ENCODE measurements around the gene BYSL.

Gene BYSL

GRCh38 chr6:41947581-41948220, 26.4 kb downstream of the BYSL start:
- H3K4me1 ChIP-seq (ENCODE audit: control insufficient read depth, insufficient read depth, low read length): peaks cover under 1% of the 10 kb centered on the region
- no peak overlapping the region for H3K4me3 ChIP-seq (ENCODE audit: low read length)
- H3K27me3 ChIP-seq (ENCODE audit: control insufficient read depth, insufficient read depth, low read length): no peaks in the 10 kb centered on the region
- H3K9ac ChIP-seq (ENCODE audit: low read depth, low read length): no peak overlapping the region
- no peaks in the 10 kb centered on the region for H3K9me3 ChIP-seq (replicated peaks; ENCODE audit: low read length)
- H3K4me2 ChIP-seq (ENCODE audit: low read length): no peak overlapping the region
- no peaks in the 10 kb centered on the region for H3K36me3 ChIP-seq (ENCODE audit: insufficient read depth, low read length)

GRCh38 chr6:41954668-41955067, 33.4 kb downstream of the BYSL start:
- Histone ChIP-seq H3K36me3 (ENCODE audit: insufficient read depth, low read length) (no peaks in the 10 kb centered on the region), H3K9me3 (replicated peaks; ENCODE audit: low read length) (no peaks in the 10 kb centered on the region), H3K9ac (ENCODE audit: low read depth, low read length) (no peak overlapping the region), H3K27me3 (ENCODE audit: control insufficient read depth, insufficient read depth, low read length) (no peaks in the 10 kb centered on the region), H3K4me1 (ENCODE audit: control insufficient read depth, insufficient read depth, low read length) (no peaks in the 10 kb centered on the region), H3K4me3 (ENCODE audit: low read length) (no peak overlapping the region), H3K4me2 (ENCODE audit: low read length) (no peak overlapping the region)

- H3K9ac ChIP-seq (ENCODE audit: low read depth, low read length): no peak overlapping the region
- no peak overlapping the region for H3K4me2 ChIP-seq (ENCODE audit: low read length)
- H3K27me3 ChIP-seq (ENCODE audit: control insufficient read depth, insufficient read depth, low read length): no peaks in the 10 kb centered on the region
- no peaks in the 10 kb centered on the region for H3K9me3 ChIP-seq (replicated peaks; ENCODE audit: low read length)
- H3K36me3 ChIP-seq (ENCODE audit: insufficient read depth, low read length): no peaks in the 10 kb centered on the region
- H3K4me1 ChIP-seq (ENCODE audit: control insufficient read depth, insufficient read depth, low read length): no peaks in the 10 kb centered on the region
- no peak overlapping the region for H3K4me3 ChIP-seq (ENCODE audit: low read length)
Observed at GRCh38 chr6:41955412-41955811, 34.1 kb downstream of the BYSL start.

- Histone ChIP-seq H3K9me3 (replicated peaks; ENCODE audit: low read length) (no peaks in the 10 kb centered on the region), H3K27me3 (ENCODE audit: control insufficient read depth, insufficient read depth, low read length) (no peaks in the 10 kb centered on the region), H3K9ac (ENCODE audit: low read depth, low read length) (no peak overlapping the region), H3K4me3 (ENCODE audit: low read length) (no peak overlapping the region), H3K36me3 (ENCODE audit: insufficient read depth, low read length) (no peaks in the 10 kb centered on the region), H3K4me1 (ENCODE audit: control insufficient read depth, insufficient read depth, low read length) (peaks cover 5% of the 10 kb centered on the region), H3K4me2 (ENCODE audit: low read length) (no peak overlapping the region)
Observed at GRCh38 chr6:41957117-41957516, 35.8 kb downstream of the BYSL start.

GRCh38 chr6:41958022-41958856, 36.9 kb downstream of the BYSL start:
- Histone ChIP-seq H3K4me3 (ENCODE audit: low read length) (no peak overlapping the region), H3K9ac (ENCODE audit: low read depth, low read length) (no peak overlapping the region), H3K36me3 (ENCODE audit: insufficient read depth, low read length) (no peaks in the 10 kb centered on the region), H3K27me3 (ENCODE audit: control insufficient read depth, insufficient read depth, low read length) (no peaks in the 10 kb centered on the region), H3K9me3 (replicated peaks; ENCODE audit: low read length) (no peaks in the 10 kb centered on the region), H3K4me2 (ENCODE audit: low read length) (no peak overlapping the region), H3K4me1 (ENCODE audit: control insufficient read depth, insufficient read depth, low read length) (peaks cover 5% of the 10 kb centered on the region)

GRCh38 chr6:41960028-41960427, 38.7 kb downstream of the BYSL start:
- H3K9ac ChIP-seq (ENCODE audit: low read depth, low read length): no peak overlapping the region
- H3K27me3 ChIP-seq (ENCODE audit: control insufficient read depth, insufficient read depth, low read length): no peaks in the 10 kb centered on the region
- H3K4me2 ChIP-seq (ENCODE audit: low read length): no peak overlapping the region
- no peaks in the 10 kb centered on the region for H3K36me3 ChIP-seq (ENCODE audit: insufficient read depth, low read length)
- no peaks in the 10 kb centered on the region for H3K9me3 ChIP-seq (replicated peaks; ENCODE audit: low read length)
- H3K4me1 ChIP-seq (ENCODE audit: control insufficient read depth, insufficient read depth, low read length): peaks cover 5% of the 10 kb centered on the region
- no peak overlapping the region for H3K4me3 ChIP-seq (ENCODE audit: low read length)

- Histone ChIP-seq H3K27me3 (ENCODE audit: control insufficient read depth, insufficient read depth, low read length) (no peaks in the 10 kb centered on the region), H3K4me2 (ENCODE audit: low read length) (no peak overlapping the region), H3K9ac (ENCODE audit: low read depth, low read length) (no peak overlapping the region), H3K4me3 (ENCODE audit: low read length) (no peak overlapping the region), H3K4me1 (ENCODE audit: control insufficient read depth, insufficient read depth, low read length) (peaks cover 23% of the 10 kb centered on the region), H3K9me3 (replicated peaks; ENCODE audit: low read length) (no peaks in the 10 kb centered on the region), H3K36me3 (ENCODE audit: insufficient read depth, low read length) (no peaks in the 10 kb centered on the region)
Observed at GRCh38 chr6:41963371-41963770, 42.1 kb downstream of the BYSL start.

- Histone ChIP-seq H3K9me3 (replicated peaks; ENCODE audit: low read length) (no peaks in the 10 kb centered on the region), H3K27me3 (ENCODE audit: control insufficient read depth, insufficient read depth, low read length) (no peaks in the 10 kb centered on the region), H3K36me3 (ENCODE audit: insufficient read depth, low read length) (no peaks in the 10 kb centered on the region), H3K4me3 (ENCODE audit: low read length) (no peak overlapping the region), H3K9ac (ENCODE audit: low read depth, low read length) (no peak overlapping the region), H3K4me2 (ENCODE audit: low read length) (no peak overlapping the region), H3K4me1 (ENCODE audit: control insufficient read depth, insufficient read depth, low read length) (peaks cover 23% of the 10 kb centered on the region)
Observed at GRCh38 chr6:41964201-41964887, 43.0 kb downstream of the BYSL start.

GRCh38 chr6:41965429-41966213, 44.3 kb downstream of the BYSL start:
- H3K4me2 ChIP-seq (ENCODE audit: low read length): no peak overlapping the region

GRCh38 chr6:41966214-41966920, 45.1 kb downstream of the BYSL start:
- no peaks in the 10 kb centered on the region for H3K36me3 ChIP-seq (ENCODE audit: insufficient read depth, low read length)
- H3K4me3 ChIP-seq (ENCODE audit: low read length): no peak overlapping the region
- no peaks in the 10 kb centered on the region for H3K9me3 ChIP-seq (replicated peaks; ENCODE audit: low read length)
- no peak overlapping the region for H3K9ac ChIP-seq (ENCODE audit: low read depth, low read length)
- peaks cover 33% of the 10 kb centered on the region for H3K4me1 ChIP-seq (ENCODE audit: control insufficient read depth, insufficient read depth, low read length)
- peak overlapping the region; percentile 8 for H3K4me2 ChIP-seq (ENCODE audit: low read length)
- no peaks in the 10 kb centered on the region for H3K27me3 ChIP-seq (ENCODE audit: control insufficient read depth, insufficient read depth, low read length)

More at GRCh38 chr6:41965429-41966213, 44.3 kb downstream of the BYSL start:
- H3K36me3 ChIP-seq (ENCODE audit: insufficient read depth, low read length): no peaks in the 10 kb centered on the region
- no peaks in the 10 kb centered on the region for H3K9me3 ChIP-seq (replicated peaks; ENCODE audit: low read length)
- no peak overlapping the region for H3K9ac ChIP-seq (ENCODE audit: low read depth, low read length)
- peaks cover 27% of the 10 kb centered on the region for H3K4me1 ChIP-seq (ENCODE audit: control insufficient read depth, insufficient read depth, low read length)
- no peak overlapping the region for H3K4me3 ChIP-seq (ENCODE audit: low read length)
- no peaks in the 10 kb centered on the region for H3K27me3 ChIP-seq (ENCODE audit: control insufficient read depth, insufficient read depth, low read length)

Data from skeletal muscle satellite cell (primary cell).